Measurements from ENCODE around the gene FANCG.

- no peak for TF ChIP-seq CTCF (IDR thresholded peaks at IDR 0.05; ENCODE audit: insufficient read depth, low read depth, low read length)
- TF ChIP-seq EZH2 (IDR thresholded peaks at IDR 0.05; ENCODE audit: insufficient read depth, low read length) = no peak
These were observed 2.9 kb downstream of the FANCG start for GRCh38 chr9:35076848-35077247.

Data from astrocyte (in vitro differentiated cells and primary cell).